ENCODE results near the gene ZNF599.

The ZNF599 gene

GRCh38 chr19:34794066-34794960 is 21.3 kb upstream of the ZNF599 start:
- no peak for DNase-seq (ENCODE audit: low spot score)
- in situ Hi-C loops (cut with MboI; ENCODE audit: low pct_unique_long_range_greater_than_20kb, low sequenced_read_pairs, unreplicated experiment), result no loop called here
- TF ChIP-seq CTCF (IDR thresholded peaks at IDR 0.05; ENCODE audit: extremely low read depth, insufficient read depth, missing control alignments), result no peak

GRCh38 chr19:34793565-34793964 is 20.6 kb upstream of the ZNF599 start:
- no peak for DNase-seq (ENCODE audit: low spot score)
- no peak for TF ChIP-seq CTCF (IDR thresholded peaks at IDR 0.05; ENCODE audit: extremely low read depth, insufficient read depth, missing control alignments)
- in situ Hi-C loops (cut with MboI; ENCODE audit: low pct_unique_long_range_greater_than_20kb, low sequenced_read_pairs, unreplicated experiment), result no loop called here

- no peak for DNase-seq (ENCODE audit: low spot score)
- in situ Hi-C loops (cut with MboI; ENCODE audit: low pct_unique_long_range_greater_than_20kb, low sequenced_read_pairs, unreplicated experiment), result no loop called here
- no peak for TF ChIP-seq CTCF (IDR thresholded peaks at IDR 0.05; ENCODE audit: extremely low read depth, insufficient read depth, missing control alignments)
Observed at GRCh38 chr19:34788074-34788473, 15.1 kb upstream of the ZNF599 start.

GRCh38 chr19:34787059-34787824 is 14.2 kb upstream of the ZNF599 start:
- TF ChIP-seq CTCF (IDR thresholded peaks at IDR 0.05; ENCODE audit: extremely low read depth, insufficient read depth, missing control alignments), result no peak
- DNase-seq (ENCODE audit: low spot score), result no peak
- in situ Hi-C loops (cut with MboI; ENCODE audit: low pct_unique_long_range_greater_than_20kb, low sequenced_read_pairs, unreplicated experiment), result no loop called here

GRCh38 chr19:34786236-34786635 is 13.2 kb upstream of the ZNF599 start:
- DNase-seq (ENCODE audit: low spot score), result no peak
- in situ Hi-C loops (cut with MboI; ENCODE audit: low pct_unique_long_range_greater_than_20kb, low sequenced_read_pairs, unreplicated experiment), result no loop called here
- TF ChIP-seq CTCF (IDR thresholded peaks at IDR 0.05; ENCODE audit: extremely low read depth, insufficient read depth, missing control alignments), result no peak

GRCh38 chr19:34779652-34780051 is 6.6 kb upstream of the ZNF599 start:
- in situ Hi-C loops (cut with MboI; ENCODE audit: low pct_unique_long_range_greater_than_20kb, low sequenced_read_pairs, unreplicated experiment), result no loop called here
- no peak for TF ChIP-seq CTCF (IDR thresholded peaks at IDR 0.05; ENCODE audit: extremely low read depth, insufficient read depth, missing control alignments)
- DNase-seq (ENCODE audit: low spot score), result no peak

Data from GM13977 (cell line).